ENCODE data around the gene NUDT17.

The NUDT17 gene

GRCh38 chr1:145846201-145846612, 777 bp downstream of the NUDT17 start:
- in situ Hi-C loops (cut with MboI; ENCODE audit: low sequenced_read_pairs): no loop called here

- in situ Hi-C loops (cut with MboI; ENCODE audit: low sequenced_read_pairs): no loop called here
These were observed 2.4 kb downstream of the NUDT17 start for GRCh38 chr1:145847827-145848226.

GRCh38 chr1:145849356-145850160, 4.1 kb downstream of the NUDT17 start:
- in situ Hi-C loops (cut with MboI; ENCODE audit: low sequenced_read_pairs): loop anchor here (10.0 kb wide), 2 partner anchors 55 to 165 kb away; no protein-coding TSS in a partner anchor

GRCh38 chr1:145855426-145855948, 10.1 kb downstream of the NUDT17 start:
- in situ Hi-C loops (cut with MboI; ENCODE audit: low sequenced_read_pairs): loop anchor here (10.0 kb wide), 2 partner anchors 49 to 159 kb away; no protein-coding TSS in a partner anchor

- in situ Hi-C loops (cut with MboI; ENCODE audit: low sequenced_read_pairs): loop anchor here (10.0 kb wide), 2 partner anchors 48 to 158 kb away; no protein-coding TSS in a partner anchor
These were observed 11.7 kb downstream of the NUDT17 start for GRCh38 chr1:145857170-145857569.

GRCh38 chr1:145858238-145858900, 12.9 kb downstream of the NUDT17 start:
- in situ Hi-C loops (cut with MboI; ENCODE audit: low sequenced_read_pairs): loop anchor here (10.0 kb wide), 2 partner anchors 46 to 156 kb away; no protein-coding TSS in a partner anchor

- in situ Hi-C loops (cut with MboI; ENCODE audit: low sequenced_read_pairs): loop anchor here (10.0 kb wide), 2 partner anchors 46 to 156 kb away; no protein-coding TSS in a partner anchor
These were observed 13.6 kb downstream of the NUDT17 start, which contains the start of gene PIAS3 for GRCh38 chr1:145858901-145859490. Gene PIAS3 (minus strand): TSS chr1:145859081. CDS start chr1:145858990, 91 bp downstream.

GRCh38 chr1:145859491-145860023, 14.1 kb downstream of the NUDT17 start:
- in situ Hi-C loops (cut with MboI; ENCODE audit: low sequenced_read_pairs): loop anchor here (10.0 kb wide), 2 partner anchors 45 to 155 kb away; no protein-coding TSS in a partner anchor

- in situ Hi-C loops (cut with MboI; ENCODE audit: low sequenced_read_pairs): no loop called here
These were observed 18.0 kb downstream of the NUDT17 start for GRCh38 chr1:145863282-145864018.

GRCh38 chr1:145868232-145868631, 22.8 kb downstream of the NUDT17 start:
- in situ Hi-C loops (cut with MboI; ENCODE audit: low sequenced_read_pairs): no loop called here

- in situ Hi-C loops (cut with MboI; ENCODE audit: low sequenced_read_pairs): no loop called here
These were observed 26.8 kb downstream of the NUDT17 start for GRCh38 chr1:145871994-145872924.

GRCh38 chr1:145874646-145875045, 29.2 kb downstream of the NUDT17 start:
- in situ Hi-C loops (cut with MboI; ENCODE audit: low sequenced_read_pairs): no loop called here

- in situ Hi-C loops (cut with MboI; ENCODE audit: low sequenced_read_pairs): no loop called here
These were observed 32.6 kb downstream of the NUDT17 start for GRCh38 chr1:145877923-145878486.

GRCh38 chr1:145878724-145879123, 33.3 kb downstream of the NUDT17 start:
- in situ Hi-C loops (cut with MboI; ENCODE audit: low sequenced_read_pairs): no loop called here

- in situ Hi-C loops (cut with MboI; ENCODE audit: low sequenced_read_pairs): no loop called here
These were observed 34.3 kb downstream of the NUDT17 start for GRCh38 chr1:145879775-145880174.

GRCh38 chr1:145884675-145885074, 39.2 kb downstream of the NUDT17 start:
- in situ Hi-C loops (cut with MboI; ENCODE audit: low sequenced_read_pairs): no loop called here

GRCh38 chr1:145885738-145886287, 40.4 kb downstream of the NUDT17 start, which contains the start of gene ANKRD35:
Gene ANKRD35 (minus strand): TSS chr1:145885866. CDS start chr1:145885758, 108 bp downstream.
- in situ Hi-C loops (cut with MboI; ENCODE audit: low sequenced_read_pairs): no loop called here

GRCh38 chr1:145886390-145886789, 41.0 kb downstream of the NUDT17 start:
- in situ Hi-C loops (cut with MboI; ENCODE audit: low sequenced_read_pairs): no loop called here
